SK-N-SH treated with all-trans-retinoic acid at 6 μM for 48 hours (cell line): ENCODE results near the gene SLC39A10.

Experiments used
- ISL1 ChIP-seq: fragments of 250-450 bp; sonication (Bioruptor Pico); IDR thresholded peaks from 2 replicates; pipeline ENCODE4 v2.1.2; 2022; ENCODE audit warnings: mild to moderate bottlenecking, moderate library complexity
- ZFP30 ChIP-seq: fragments of 450-650 bp; formaldehyde crosslinking; IDR thresholded peaks from 2 replicates; pipeline ENCODE4 v1.5.0; 2022; ENCODE audit warnings: mild to moderate bottlenecking, moderate library complexity

- TF ChIP-seq ISL1 (CRISPR knock-in tag) (no peak), ZFP30 (CRISPR knock-in tag) (no peak)
Observed at GRCh38 chr2:195734931-195735330, 77.9 kb downstream of the SLC39A10 start.
